NCI-H187 treated with DMSO at 0.1 percent for 48 hours (cell line): ENCODE measurements around the gene LCN12.

Experiments
- DNase-seq: peaks from one replicate; lab custom pipeline; 2025; lab: John Stamatoyannopoulos, UW

The LCN12 gene

GRCh38 chr9:136951541-136952320 is at the start of gene LCN12:
LCN12 (plus strand) TSS chr9:136952273; CDS start chr9:136952328, 55 bp downstream.
- DNase-seq, result no peak

- no peak for DNase-seq
Observed at GRCh38 chr9:136903041-136903554, 49.0 kb upstream of the LCN12 start.

- DNase-seq, result no peak
Observed at GRCh38 chr9:136906266-136906665, 45.8 kb upstream of the LCN12 start.

- DNase-seq, result no peak
Observed at GRCh38 chr9:136907011-136907914, 44.8 kb upstream of the LCN12 start.

GRCh38 chr9:136910197-136910900 is 41.7 kb upstream of the LCN12 start:
- DNase-seq, result no peak

GRCh38 chr9:136910901-136911245 is 41.2 kb upstream of the LCN12 start:
- DNase-seq, result no peak

GRCh38 chr9:136913701-136914438 is 38.2 kb upstream of the LCN12 start:
- no peak for DNase-seq

- no peak for DNase-seq
Observed at GRCh38 chr9:136915632-136916329, 36.3 kb upstream of the LCN12 start.

GRCh38 chr9:136916330-136917184 is 35.5 kb upstream of the LCN12 start:
- no peak for DNase-seq

- DNase-seq, result no peak
Observed at GRCh38 chr9:136917902-136918301, 34.2 kb upstream of the LCN12 start.

- DNase-seq, result no peak
Observed at GRCh38 chr9:136920069-136920468, 32.0 kb upstream of the LCN12 start.

GRCh38 chr9:136920734-136921231 is 31.3 kb upstream of the LCN12 start:
- DNase-seq, result no peak

GRCh38 chr9:136921307-136921706 is 30.8 kb upstream of the LCN12 start:
- DNase-seq, result no peak

- no peak for DNase-seq
Observed at GRCh38 chr9:136921718-136922117, 30.4 kb upstream of the LCN12 start.

- DNase-seq, result no peak
Observed at GRCh38 chr9:136922540-136922939, 29.5 kb upstream of the LCN12 start.

- no peak for DNase-seq
Observed at GRCh38 chr9:136923881-136924280, 28.2 kb upstream of the LCN12 start.

GRCh38 chr9:136925414-136926153 is 26.5 kb upstream of the LCN12 start:
- DNase-seq, result no peak

- DNase-seq, result no peak
Observed at GRCh38 chr9:136926154-136926704, 25.8 kb upstream of the LCN12 start.

- DNase-seq, result no peak
Observed at GRCh38 chr9:136926749-136927148, 25.3 kb upstream of the LCN12 start.
